G401 (cell line): ENCODE results near the gene IQCK. TPM values are rescaled to one million over a fixed set of nuclear protein-coding genes. Genes with fewer than 3 reads are reported as not detected.
A peak's percentile ranks its signal among the peaks of the same experiment; 100 is the strongest.
"Not testable (repeated sequence)": the region's sequence is repeated elsewhere in the genome, so short reads cannot be mapped to it uniquely, and the experiment has no call there.

Experiments used
- DNase-seq: peaks from one replicate; pipeline ENCODE4 v3.0.0-alpha.2; 2015; ENCODE audit warnings: low spot score
- in situ Hi-C: cut with HindIII; loops from 2 replicates; pipeline ENCODE4 v1.10.0; 2016; ENCODE audit warnings: low sequenced_read_pairs, mixed read lengths
- total RNA-seq: library from RNA; depleted of rRNA; stranded (reverse); fragments of >200 nt; shearing (Covaris generic); gene quantifications from 2 replicates; pipeline ENCODE4 v1.2.3, GENCODE V29; 2014

The IQCK gene
- total RNA-seq, 1 experiment from 2014 or later: 6.6 TPM

GRCh38 chr16:19713697-19714096 is 4.4 kb upstream of the IQCK start:
- in situ Hi-C loops: no loop called here
- no peak for DNase-seq

GRCh38 chr16:19715566-19715965 is 2.5 kb upstream of the IQCK start:
- in situ Hi-C loops: no loop called here
- DNase-seq: no peak

GRCh38 chr16:19716183-19716582 is 1.9 kb upstream of the IQCK start:
- in situ Hi-C loops: no loop called here
- no peak for DNase-seq

- in situ Hi-C loops, DNase-seq: not testable (repeated sequence)
Observed at GRCh38 chr16:19716728-19717127, 1.3 kb upstream of the IQCK start.

- in situ Hi-C loops: no loop called here
- no peak for DNase-seq
Observed at GRCh38 chr16:19717314-19717713, 757 bp upstream of the IQCK start.

- in situ Hi-C loops: no loop called here
- peak; percentile 19 for DNase-seq
Observed at GRCh38 chr16:19718624-19718965, 524 bp downstream of the IQCK start.

- DNase-seq: no peak
- in situ Hi-C loops: no loop called here
Observed at GRCh38 chr16:19722269-19722952, 4.3 kb downstream of the IQCK start.

- in situ Hi-C loops: no loop called here
- DNase-seq: no peak
Observed at GRCh38 chr16:19722981-19723380, 4.9 kb downstream of the IQCK start.

GRCh38 chr16:19728636-19728965 is 10.5 kb downstream of the IQCK start:
- DNase-seq: no peak
- in situ Hi-C loops: no loop called here

GRCh38 chr16:19733551-19733950 is 15.5 kb downstream of the IQCK start:
- in situ Hi-C loops: no loop called here

GRCh38 chr16:19735074-19735867 is 17.2 kb downstream of the IQCK start:
- in situ Hi-C loops: no loop called here
- peak; percentile 98 for DNase-seq

More at GRCh38 chr16:19733551-19733950, 15.5 kb downstream of the IQCK start:
- DNase-seq: no peak

GRCh38 chr16:19737306-19738038 is 19.4 kb downstream of the IQCK start:
- in situ Hi-C loops: no loop called here

GRCh38 chr16:19741354-19741753 is 23.3 kb downstream of the IQCK start:
- DNase-seq: no peak
- in situ Hi-C loops: loop anchor here (10.0 kb wide), 1 partner anchor 93 kb away; no protein-coding TSS in a partner anchor

More at GRCh38 chr16:19737306-19738038, 19.4 kb downstream of the IQCK start:
- DNase-seq: no peak

- DNase-seq: no peak
- in situ Hi-C loops: loop anchor here (10.0 kb wide), 1 partner anchor 91 kb away; no protein-coding TSS in a partner anchor
Observed at GRCh38 chr16:19743816-19744159, 25.7 kb downstream of the IQCK start.

GRCh38 chr16:19744670-19745069 is 26.6 kb downstream of the IQCK start:
- DNase-seq: no peak
- in situ Hi-C loops: loop anchor here (10.0 kb wide), 1 partner anchor 90 kb away; no protein-coding TSS in a partner anchor

- in situ Hi-C loops: loop anchor here (10.0 kb wide), 1 partner anchor 89 kb away; no protein-coding TSS in a partner anchor
- no peak for DNase-seq
Observed at GRCh38 chr16:19745286-19746010, 27.4 kb downstream of the IQCK start.

- in situ Hi-C loops: loop anchor here (10.0 kb wide), 1 partner anchor 88 kb away; no protein-coding TSS in a partner anchor
- DNase-seq: no peak
Observed at GRCh38 chr16:19746561-19746960, 28.5 kb downstream of the IQCK start.

- no peak for DNase-seq
- in situ Hi-C loops: loop anchor here (10.0 kb wide), 1 partner anchor 86 kb away; no protein-coding TSS in a partner anchor
Observed at GRCh38 chr16:19748389-19749168, 30.5 kb downstream of the IQCK start.
